Activated gamma-delta T cell treated with anti-CD3 and anti-CD28 coated beads, Interleukin-2, amount 50 U/mL, for 16 hours (primary cell): ENCODE data around the gene PSG11.
"Not testable (repeated sequence)": the region's sequence is repeated elsewhere in the genome, so short reads cannot be mapped to it uniquely, and the experiment has no call there.

Source experiments
- DNase-seq: peaks from one replicate; pipeline ENCODE4 v3.0.0-alpha.2; 2020; ENCODE audit warnings: low read depth

The PSG11 gene

DNA sequence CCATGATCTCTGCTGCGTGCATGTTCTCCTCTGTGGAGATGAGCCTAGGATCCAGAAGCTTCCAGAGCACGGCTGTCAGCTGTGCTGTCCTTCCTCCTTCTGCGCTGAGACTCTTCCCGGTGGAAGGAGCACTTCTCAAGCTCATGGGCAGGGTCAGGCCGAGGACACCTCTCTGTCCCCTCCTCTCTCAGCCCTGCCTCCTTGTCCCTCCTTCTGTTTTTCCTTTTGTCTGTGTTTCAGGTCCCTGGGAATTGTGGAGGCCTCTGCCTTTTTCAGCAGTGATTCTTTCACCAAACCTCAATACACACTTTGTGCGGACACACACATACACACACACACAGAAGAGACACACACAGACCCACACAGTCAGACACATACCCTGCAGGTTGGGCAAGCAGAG lies at the start of gene PSG11:
PSG11 (minus strand) TSS at position 101 of the 400 bp plus-strand sequence; CDS start at position 4, 97 bp downstream.
- DNase-seq: not testable (repeated sequence)

DNA sequence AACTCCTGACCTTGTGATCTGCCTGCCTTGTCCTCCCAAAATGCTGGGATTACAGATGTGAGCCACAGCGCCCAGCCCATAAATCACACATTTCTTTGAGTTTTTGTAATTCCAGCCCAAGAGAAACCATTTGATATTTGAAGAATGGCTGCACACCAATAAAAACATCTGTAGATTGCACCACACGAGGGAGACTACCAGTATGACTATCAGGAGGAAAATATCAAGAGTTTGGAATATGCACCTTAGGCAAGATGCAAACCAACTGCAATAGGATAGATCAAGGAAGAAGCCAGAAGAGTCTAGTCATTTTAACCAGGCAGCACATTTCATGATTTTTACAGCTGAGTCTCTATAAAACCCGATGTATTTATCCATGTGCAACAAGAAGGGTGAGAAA lies 36.1 kb upstream of the PSG11 start:
- DNase-seq: not testable (repeated sequence)

DNA sequence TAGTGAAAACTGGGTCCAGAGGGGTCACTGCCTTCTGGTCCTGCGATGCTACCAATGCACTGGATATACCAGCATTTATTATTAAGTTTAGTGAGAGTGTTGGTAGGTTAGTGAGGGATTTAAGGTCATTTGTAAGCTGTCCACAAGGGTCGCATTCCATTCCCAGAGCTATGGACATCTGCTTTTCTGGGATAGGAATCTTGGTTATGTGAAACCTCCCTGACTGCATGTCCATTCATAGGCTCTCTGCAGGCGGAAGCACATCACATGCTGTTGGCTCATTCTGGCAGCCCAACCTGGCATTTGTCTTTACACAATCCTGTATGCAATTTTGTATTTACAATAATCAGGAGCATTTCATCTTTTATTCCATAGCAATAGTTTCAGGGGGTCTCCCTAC lies 35.1 kb upstream of the PSG11 start:
- DNase-seq: not testable (repeated sequence)

DNA sequence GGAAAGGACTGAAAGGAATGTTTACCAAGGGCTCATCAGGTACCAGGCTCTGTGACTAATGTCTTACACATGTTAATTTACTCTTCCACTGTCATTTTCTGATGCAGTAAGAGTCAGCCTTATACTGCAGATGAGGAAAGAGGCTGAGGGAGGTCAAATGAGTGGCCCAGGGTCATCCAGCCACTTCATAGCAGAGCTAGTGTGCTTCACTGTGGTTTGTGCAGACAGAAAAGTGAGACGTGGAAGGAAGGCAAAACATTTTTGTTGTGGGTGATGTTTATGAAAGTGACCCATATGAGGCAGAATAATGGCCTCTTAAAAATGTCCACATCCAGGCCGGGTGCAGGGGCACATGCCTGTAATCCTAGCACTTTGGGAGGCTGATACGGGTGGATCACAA lies 34.0 kb upstream of the PSG11 start:
- DNase-seq: not testable (repeated sequence)

DNA sequence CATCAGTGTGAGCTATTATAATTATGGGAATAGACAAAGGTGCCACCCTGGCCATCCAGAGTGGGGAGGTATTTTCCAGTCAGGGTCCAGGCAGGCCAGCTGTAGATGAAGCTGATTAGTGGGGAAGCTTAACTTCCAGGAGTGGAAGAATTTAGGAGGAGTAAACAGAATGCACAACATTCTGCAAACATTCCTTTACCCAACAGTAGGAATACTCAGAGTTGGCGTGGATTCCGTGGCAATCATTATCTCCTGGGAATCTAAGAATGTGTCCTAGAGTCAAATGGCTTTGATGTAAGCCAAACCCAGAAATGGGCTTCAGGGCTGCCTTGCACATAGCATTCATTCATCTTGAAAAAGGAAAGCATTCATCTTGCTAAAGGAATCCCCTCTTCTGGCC lies 33.2 kb upstream of the PSG11 start:
- not testable (repeated sequence) for DNase-seq

DNA sequence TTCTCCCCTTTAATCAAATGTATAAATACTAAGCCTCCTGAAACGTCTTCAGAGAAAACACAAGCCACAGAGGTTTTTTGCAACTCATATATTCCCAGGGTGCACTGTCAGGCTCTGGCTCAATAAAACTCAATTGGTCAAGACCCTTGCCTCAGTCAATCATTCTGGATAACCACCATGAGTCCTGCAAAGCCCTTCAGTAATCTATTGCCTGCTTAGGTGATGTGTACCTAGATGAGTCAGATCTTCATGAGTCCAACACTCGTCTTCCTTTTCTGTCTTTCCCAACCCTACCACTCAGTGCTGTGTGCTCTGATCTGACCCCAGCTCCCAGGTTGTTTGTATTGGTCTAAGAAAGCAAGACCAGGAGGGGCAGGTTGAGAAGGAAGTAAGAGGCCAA lies 32.2 kb upstream of the PSG11 start:
- not testable (repeated sequence) for DNase-seq

DNA sequence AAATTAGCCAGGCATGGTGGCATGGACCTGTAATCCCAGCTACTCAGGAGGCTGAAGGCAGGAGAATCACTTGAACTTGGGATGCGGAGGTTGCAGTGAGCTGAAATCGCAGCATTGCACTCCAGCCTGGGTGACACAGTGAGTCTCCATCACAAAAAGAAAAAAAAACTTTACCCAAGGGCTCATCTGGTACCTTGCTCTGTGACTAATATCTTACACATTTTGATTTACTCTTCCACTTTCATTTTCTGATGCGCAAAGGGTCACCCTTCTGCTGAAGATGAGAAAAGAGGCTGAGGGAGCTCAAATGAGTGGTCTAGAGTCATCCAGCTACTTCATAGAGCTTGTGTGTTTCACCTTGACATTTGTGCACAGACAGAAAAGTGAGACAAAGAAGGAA lies 21.7 kb upstream of the PSG11 start:
- DNase-seq: not testable (repeated sequence)

DNA sequence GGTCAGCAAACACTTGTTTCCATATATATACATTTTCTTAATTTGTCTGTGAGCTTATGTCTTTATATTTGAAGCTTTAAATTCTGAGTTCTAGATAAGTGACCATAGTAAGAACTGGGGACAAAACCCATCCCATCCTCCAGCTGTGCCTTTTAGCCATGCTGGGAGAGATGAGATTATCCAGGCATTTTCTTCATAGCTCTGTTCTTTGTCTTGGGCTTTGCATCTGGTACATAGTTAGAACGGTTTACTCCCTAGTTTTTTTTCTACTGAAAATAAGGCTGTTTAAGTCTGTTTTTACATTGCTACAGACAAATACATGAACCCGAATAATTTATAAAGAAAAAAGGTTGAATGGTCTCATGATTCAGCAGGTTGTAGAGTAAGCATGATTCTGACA lies 20.3 kb upstream of the PSG11 start:
- DNase-seq: not testable (repeated sequence)

DNA sequence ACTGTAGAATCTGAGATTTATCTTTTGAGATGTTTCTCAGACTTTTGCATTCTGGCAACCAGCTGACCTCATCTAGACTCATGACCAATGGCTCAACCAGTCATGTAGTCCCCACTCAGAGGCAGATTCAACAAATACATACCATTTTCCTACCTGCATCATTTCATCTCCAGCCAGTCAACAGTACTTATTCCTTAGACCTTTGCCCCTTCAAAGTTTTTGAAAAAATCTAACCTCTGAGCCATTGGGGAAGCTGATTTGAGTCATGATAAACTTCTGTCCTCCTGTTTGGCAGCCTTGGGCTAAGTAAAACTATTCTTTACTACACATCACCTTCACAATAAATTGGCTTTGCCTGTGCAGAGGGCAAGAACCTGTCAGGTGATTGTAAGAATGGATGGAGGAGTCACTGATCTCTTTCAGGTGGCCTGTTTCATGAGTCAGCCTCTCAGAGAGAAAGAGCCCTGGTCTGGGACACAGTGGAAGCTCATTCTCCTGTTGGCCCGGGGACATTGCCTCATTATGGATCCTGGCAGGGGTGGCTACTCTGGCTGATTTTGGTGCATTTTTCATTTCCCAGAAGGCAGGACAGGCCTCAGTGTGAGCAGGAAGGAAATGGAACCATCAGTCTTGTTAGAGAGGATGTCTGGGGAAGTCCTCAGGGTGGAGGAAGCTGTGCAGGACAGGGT lies 17.4 kb upstream of the PSG11 start:
- DNase-seq: not testable (repeated sequence)

DNA sequence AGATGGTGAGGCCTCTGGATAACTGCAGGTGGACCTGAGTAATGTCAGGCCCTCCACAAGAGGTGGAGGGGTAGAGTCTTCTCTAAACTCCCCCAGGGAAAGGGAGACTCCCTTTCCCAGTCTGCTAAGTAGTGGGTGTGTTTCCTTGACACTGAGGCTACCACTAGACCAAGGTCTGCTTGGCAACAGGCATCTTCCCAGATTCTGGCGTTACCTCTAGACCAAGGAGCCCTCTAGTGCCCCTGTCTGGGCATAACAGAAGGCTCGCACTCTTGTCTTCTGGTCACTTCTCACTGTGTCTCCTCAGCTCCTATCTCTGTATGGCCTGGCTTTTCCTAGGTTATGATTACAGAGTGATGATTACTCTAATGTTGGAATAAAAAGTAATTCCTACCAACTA lies 5.4 kb upstream of the PSG11 start:
- not testable (repeated sequence) for DNase-seq

DNA sequence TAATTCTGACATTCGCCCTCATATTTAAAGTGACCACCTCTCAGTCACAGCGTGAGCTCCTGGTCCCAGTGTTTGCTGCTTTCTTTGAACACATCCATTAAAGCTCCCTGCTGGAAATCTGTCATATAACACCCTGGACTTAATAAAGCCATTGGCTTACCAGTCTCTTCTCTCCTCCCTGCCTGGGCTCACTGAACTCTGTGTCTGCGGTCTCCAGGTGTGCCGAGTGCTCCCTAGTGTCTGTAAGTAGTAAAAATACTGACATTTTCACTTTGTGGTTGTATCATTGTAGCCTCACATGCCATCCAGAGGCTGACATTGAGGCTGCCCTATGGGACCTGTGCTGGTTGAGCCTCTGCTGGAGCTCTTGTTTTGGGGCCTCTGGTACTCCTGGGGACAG lies 2.6 kb upstream of the PSG11 start:
- DNase-seq: no peak

DNA sequence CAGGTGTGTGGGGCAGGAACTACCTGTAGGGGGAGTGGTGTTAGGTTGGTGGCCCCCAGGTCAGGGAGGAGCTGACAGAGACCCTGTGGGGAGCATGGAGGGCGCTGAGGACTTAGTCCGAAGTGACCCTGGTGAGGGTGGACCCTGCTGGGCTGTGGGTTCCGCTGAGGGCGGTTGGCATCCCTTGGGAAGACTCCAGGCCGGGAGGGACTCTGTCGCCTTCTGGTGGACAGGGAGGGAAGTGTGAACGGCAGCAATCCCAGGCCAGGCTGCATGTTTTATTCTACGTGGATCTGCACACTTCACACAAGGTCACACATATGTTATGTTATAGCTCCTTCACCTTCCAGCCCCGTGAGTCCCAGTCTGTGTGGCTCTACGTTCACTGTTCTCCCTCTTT lies 1.7 kb upstream of the PSG11 start:
- not testable (repeated sequence) for DNase-seq

DNA sequence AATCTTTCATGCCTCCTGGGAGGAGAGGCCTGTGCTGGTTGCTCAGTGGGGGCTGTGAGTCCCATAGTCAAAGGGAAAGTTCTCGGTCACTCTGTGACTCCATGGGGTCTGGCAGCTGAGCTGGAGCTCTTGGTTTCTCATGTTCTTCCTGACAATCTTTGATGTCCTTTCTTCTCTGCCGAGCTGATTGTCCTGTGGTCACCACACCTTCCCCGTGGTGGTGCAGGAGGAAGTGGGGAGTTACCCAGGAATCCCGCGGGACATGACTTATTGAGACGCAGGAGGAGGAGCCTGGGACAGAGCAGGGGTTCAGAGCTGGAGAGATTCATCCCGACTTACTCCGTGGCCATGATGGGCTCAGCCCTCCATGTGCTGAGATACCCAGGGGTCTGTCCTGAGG lies 792 bp upstream of the PSG11 start:
- not testable (repeated sequence) for DNase-seq

DNA sequence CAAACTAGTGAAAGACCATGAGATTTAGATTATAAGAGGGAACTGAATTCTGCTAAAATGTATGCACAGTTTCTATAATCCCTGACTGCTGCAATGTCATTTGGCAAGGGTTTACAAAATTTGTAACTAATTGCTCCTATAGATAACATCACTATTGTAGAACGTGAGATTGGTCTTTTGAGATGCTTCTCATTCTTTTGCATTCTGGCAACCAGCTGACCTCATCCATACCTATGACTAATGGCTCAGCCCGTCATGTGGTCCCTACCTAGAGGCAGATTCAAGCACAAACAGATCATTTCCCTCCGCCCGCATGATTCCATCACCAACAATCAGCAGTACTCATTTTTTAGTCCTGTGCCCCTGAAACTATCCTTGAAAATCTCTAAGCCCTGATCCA lies 4.2 kb downstream of the PSG11 start:
- DNase-seq: not testable (repeated sequence)

DNA sequence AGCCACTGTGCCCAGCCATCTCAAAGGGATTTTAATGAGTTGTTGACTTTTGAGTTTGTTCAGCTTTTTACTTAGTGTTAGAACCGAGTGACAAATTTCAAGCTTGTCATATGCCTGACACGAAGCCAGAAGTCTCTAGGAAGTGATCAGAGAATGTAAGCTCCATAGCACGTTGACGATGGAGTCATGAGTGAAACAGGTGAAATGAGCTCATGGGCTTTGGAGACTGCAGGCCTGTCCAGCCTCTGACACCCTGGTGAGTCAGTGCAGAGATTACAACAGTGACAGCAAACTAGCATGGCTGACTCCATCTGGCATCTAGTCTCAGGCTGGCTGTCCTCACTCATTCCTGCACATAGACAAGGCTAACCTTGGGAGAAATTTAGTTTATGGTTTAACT lies 4.6 kb downstream of the PSG11 start:
- not testable (repeated sequence) for DNase-seq

DNA sequence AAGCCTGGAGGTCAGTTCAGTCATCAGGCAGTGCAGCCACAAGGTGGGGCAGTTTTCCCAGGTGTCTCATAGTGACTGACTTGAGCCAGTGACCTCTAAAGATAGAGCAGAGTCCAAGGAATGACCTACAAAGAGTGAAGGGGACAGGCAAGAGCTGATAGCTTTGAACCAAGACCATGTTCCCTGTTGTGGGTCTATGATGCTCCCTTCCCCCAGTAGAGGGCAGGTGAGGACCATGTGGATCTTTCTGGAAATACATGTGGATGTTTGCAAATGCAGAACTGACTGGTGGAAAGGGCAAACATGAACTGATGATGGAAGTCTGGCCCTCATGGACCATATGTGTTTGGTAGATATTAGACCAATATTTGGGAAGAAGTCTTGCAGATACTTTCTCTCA lies 6.7 kb downstream of the PSG11 start:
- DNase-seq: not testable (repeated sequence)

DNA sequence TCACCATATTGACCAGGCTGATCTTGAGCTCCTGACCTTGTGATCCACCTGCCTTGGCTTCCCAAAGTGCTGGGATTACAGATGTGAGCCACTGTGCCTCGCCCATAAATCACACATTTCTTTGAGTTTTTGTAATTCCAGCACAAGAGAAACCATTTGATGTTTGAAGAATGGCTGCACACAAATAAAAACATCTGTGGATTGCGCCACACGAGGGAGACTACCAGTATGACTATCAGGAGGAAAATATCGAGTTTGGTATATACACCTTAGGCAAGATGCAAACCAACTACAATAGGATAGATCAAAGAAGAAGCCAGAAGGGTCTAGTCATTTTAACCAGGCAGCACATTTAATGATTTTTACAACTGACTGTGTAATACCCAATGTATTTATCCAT lies 20.4 kb downstream of the PSG11 start:
- DNase-seq: not testable (repeated sequence)

DNA sequence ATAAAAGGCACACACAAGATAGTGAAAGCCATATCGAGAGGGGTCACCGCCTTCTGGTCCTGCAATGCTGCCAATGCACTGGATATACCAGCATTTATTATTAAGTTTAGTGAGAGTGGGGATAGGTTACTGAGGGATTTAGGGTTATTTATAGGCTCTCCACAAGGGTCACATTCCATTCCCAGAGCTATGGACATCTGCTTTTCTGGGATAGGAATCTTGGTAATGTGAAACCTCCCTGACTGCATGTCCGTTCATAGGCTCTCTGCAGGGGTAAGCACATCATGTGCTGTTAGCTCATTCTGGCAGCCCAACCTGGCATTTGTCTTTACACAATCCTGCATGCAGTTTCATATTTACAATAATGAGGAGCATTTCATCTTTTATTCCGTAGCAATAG lies 21.4 kb downstream of the PSG11 start:
- not testable (repeated sequence) for DNase-seq

DNA sequence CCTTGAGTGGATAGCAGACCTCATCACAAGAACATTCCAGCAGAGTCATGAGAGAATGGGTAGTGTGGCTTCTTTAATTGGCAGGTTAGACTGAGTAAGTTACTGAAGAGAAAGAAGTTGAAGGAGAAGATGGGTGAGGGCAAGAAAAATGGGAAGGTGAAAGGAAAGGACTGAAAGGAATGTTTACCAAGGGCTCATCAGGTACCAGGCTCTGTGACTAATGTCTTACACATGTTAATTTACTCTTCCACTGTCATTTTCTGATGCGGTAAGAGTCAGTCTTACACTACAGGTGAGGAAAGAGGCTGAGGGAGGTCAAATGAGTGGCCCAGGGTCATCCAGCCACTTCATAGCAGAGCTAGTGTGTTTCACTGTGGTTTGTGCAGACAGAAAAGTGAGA lies 22.6 kb downstream of the PSG11 start:
- DNase-seq: not testable (repeated sequence)

DNA sequence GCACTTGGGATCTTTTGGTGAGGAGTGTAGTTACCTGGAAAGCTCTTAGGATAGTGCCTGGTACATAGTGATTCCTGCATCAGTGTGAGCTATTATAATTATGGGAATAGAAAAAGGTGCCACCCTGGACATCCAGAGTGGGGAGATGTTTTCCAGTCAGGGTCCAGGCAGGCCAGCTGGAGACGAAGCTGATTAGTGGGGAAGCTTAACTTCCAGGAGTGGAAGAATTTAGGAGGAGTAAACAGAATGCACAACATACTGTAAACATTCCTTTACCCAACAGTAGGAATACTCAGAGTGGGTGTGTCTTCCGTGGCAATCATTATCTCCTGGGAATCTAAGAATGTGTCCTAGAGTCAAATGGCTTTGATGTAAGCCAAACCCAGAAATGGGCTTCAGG lies 23.3 kb downstream of the PSG11 start:
- DNase-seq: not testable (repeated sequence)

DNA sequence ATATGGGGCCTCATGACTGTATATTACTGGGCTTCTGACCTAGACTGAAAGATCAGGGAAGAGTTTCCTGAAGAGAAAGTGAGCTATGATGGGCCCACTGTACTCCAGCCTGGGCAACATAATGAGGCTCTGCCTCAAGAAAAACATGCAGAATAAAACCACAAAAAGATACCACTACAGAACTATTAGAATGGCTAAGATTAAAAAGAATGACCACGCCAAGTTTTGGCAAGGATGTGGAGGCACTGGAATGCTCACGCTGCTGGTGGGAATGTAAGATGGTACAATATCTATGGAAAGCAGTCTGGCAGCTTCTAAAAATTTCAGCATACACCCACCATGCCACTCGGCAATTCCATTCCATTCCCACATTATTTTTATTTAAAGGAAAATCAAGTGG lies 30.1 kb downstream of the PSG11 start:
- not testable (repeated sequence) for DNase-seq

DNA sequence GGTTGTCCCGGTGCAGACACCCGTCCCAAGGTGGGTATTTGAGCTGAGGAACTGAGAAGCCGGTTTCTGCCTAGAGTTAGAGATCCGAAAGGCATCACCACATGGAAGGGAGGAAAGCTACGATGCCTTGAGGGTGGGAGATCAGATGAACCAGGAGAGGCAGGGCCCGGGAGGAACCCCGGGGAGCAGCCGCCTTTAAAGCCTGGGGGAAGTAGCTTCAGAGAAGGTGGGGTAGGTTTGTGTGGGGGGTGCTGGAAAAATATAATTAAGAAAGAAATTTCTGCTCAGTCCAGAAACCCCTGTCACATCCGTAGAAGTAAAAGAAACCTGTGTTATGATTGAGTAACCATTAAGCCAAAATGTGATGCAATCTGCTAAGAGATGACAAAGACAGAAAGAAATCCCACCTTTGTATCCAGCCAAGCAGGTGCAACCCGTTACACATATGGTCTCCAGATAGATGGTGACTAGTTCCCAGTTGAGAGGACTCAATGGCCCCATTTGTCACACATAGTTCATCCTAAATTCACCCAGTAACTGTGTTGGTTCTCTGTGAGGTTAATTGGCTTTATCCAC lies 34.2 kb downstream of the PSG11 start:
- DNase-seq: not testable (repeated sequence)

DNA sequence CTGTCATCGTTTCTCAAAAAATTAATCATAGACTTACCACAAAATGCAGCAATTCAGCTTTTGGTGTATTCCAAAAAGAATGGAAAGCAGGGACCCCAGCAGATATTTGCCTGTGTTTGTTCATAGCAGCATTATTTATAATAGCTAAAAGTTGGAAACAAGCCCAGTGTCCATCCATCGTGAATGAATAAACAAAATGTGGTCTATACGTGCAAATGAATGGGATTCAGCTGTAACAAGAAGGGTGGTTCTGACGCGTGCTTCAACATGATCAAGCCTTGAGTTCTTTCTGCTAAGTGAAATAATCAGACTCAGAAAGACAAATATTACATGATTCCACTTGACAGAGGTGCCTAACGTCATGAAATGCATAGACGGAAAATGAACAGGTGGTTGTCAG lies 36.4 kb downstream of the PSG11 start:
- no peak for DNase-seq

DNA sequence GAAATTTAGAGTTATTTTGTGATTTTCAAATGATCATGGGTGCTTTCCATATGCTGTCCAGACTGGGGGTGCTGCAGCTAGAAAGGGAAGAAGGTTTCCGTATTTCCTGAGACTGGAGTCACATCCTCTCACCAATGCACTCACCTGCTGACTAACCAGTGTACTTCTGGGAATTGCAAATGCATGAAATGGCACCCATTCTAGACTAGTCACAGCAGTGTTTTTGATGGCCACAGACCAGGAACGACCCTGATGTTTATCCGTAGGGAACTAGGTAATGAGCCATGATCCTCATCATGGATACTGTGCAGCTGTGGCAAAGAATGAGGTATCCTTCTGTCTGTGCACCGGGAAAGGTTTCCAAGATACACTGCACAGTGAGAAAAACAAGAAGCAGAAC lies 37.1 kb downstream of the PSG11 start:
- not testable (repeated sequence) for DNase-seq
